ENCODE results near the gene SYCE3. TPM values are rescaled to one million over a fixed set of nuclear protein-coding genes. Genes with fewer than 3 reads are reported as not detected.
"Not testable (repeated sequence)": the region's sequence is repeated elsewhere in the genome, so short reads cannot be mapped to it uniquely, and the experiment has no call there.

SYCE3 gene
- total and polyA plus RNA-seq, 11 donors: not detected

- ATAC-seq (no peak), DNase-seq (no peak)
- intact Hi-C loops (cut with DNase I): loop anchor here in 2 of 10 donors (5.0 to 10.0 kb wide), 4 partner anchors 63 to 365 kb away; partner anchors contain the start of genes KLHDC7B (in 2 of the 2) and TUBGCP6 (in 1 of the 2)
- Histone ChIP-seq H3K27me3 (peaks cover 0 to 28% (median 11%) of the 10 kb centered on the region in 9 donors), H3K4me1 (peaks cover 0 to 6% (median 0%) of the 10 kb centered on the region in 12 donors), H3K9me3 (no peaks in the 10 kb centered on the region), H3K4me3 (no peak overlapping the region), H3K36me3 (no peaks in the 10 kb centered on the region), H3K27ac (no peak overlapping the region)
- TF ChIP-seq CTCF (IDR thresholded peaks at IDR 0.05) (no peak), POLR2A (IDR thresholded peaks at IDR 0.05) (no peak)
- WGBS, 4 donors: 82 to 87% (median 85%) methylated on average over 11 of the region's 11 CpGs
Measured at GRCh38 chr22:50610041-50610451, 47.3 kb upstream of the SYCE3 start.

GRCh38 chr22:50609599-50609998, 46.9 kb upstream of the SYCE3 start:
- peaks cover 0 to 6% (median 0%) of the 10 kb centered on the region in 12 donors for H3K4me1 ChIP-seq
- 81 to 90% (median 86%) methylated on average over 6 to 12 of the region's 12 CpGs for WGBS, 4 donors
- DNase-seq: no peak

GRCh38 chr22:50608996-50609395, 46.3 kb upstream of the SYCE3 start:
- TF ChIP-seq CTCF (IDR thresholded peaks at IDR 0.05): no peak
- no peak for TF ChIP-seq POLR2A (IDR thresholded peaks at IDR 0.05)
- Histone ChIP-seq H3K4me1 (peaks cover 0 to 6% (median 0%) of the 10 kb centered on the region in 12 donors), H3K36me3 (no peaks in the 10 kb centered on the region), H3K27me3 (peaks cover 1 to 36% (median 19%) of the 10 kb centered on the region in 9 donors), H3K27ac (no peak overlapping the region), H3K4me3 (no peak overlapping the region), H3K9me3 (no peaks in the 10 kb centered on the region)
- DNase-seq (no peak), ATAC-seq (no peak)
- 87 to 92% (median 91%) methylated on average over 10 of the region's 10 CpGs for WGBS, 4 donors
- intact Hi-C loops (cut with DNase I): no loop called here

More at GRCh38 chr22:50609599-50609998, 46.9 kb upstream of the SYCE3 start:
- Histone ChIP-seq H3K9me3 (no peaks in the 10 kb centered on the region), H3K27me3 (peaks cover 0 to 32% (median 15%) of the 10 kb centered on the region in 9 donors), H3K27ac (no peak overlapping the region), H3K4me3 (no peak overlapping the region), H3K36me3 (no peaks in the 10 kb centered on the region)
- TF ChIP-seq CTCF (IDR thresholded peaks at IDR 0.05): no peak
- no peak for TF ChIP-seq POLR2A (IDR thresholded peaks at IDR 0.05)
- intact Hi-C loops (cut with DNase I): no loop called here
- ATAC-seq: no peak

DNA sequence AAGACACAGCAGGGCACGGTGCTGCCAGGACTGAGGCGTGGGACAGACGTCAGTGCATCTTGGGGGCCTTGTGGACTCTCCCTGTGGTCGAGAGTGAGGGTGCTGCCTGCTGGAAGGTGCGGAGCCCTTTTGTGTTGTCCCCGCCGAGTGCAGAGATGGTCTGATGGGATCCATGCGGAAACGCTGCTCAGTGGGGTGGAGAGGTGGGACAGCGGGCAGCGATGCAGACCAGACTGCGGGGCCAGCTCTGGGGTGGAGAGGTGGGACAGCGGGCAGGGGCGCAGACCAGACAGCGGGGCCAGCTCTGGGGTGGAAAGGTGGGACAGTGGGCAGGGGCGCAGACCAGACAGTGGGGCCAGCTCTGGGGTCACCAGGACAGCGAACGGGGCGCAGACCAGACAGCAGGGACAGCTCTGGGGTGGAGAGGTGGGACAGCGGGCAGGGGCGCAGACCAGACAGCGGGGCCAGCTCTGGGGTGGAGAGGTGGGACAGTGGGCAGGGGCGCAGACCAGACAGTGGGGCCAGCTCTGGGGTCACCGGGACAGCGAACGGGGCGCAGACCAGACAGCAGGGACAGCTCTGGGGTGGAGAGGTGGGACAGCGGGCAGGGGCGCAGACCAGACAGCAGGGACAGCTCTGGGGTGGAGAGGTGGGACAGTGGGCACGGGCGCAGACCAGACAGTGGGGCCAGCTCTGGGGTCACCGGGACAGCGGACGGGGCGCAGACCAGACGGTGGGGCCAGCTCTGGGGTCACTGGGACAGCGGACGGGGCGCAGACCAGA, 45.5 kb upstream of the SYCE3 start:
- H3K4me3 ChIP-seq; H3K27ac ChIP-seq; DNase-seq; H3K4me1 ChIP-seq; H3K36me3 ChIP-seq; H3K9me3 ChIP-seq; ATAC-seq; intact Hi-C loops (cut with DNase I): not testable (repeated sequence)
- peaks cover 9 to 43% (median 26%) of the 10 kb centered on the region in 9 donors for H3K27me3 ChIP-seq
- WGBS, 4 donors: 80 to 87% (median 85%) methylated on average over 38 to 39 of the region's 39 CpGs
